ENCODE data around the gene PPP1R9B. TPM values are rescaled to one million over a fixed set of nuclear protein-coding genes. Genes with fewer than 3 reads are reported as not detected.

The PPP1R9B gene
- total and polyA plus RNA-seq, 2 donors, result 16.6 to 29.6 TPM

DNA sequence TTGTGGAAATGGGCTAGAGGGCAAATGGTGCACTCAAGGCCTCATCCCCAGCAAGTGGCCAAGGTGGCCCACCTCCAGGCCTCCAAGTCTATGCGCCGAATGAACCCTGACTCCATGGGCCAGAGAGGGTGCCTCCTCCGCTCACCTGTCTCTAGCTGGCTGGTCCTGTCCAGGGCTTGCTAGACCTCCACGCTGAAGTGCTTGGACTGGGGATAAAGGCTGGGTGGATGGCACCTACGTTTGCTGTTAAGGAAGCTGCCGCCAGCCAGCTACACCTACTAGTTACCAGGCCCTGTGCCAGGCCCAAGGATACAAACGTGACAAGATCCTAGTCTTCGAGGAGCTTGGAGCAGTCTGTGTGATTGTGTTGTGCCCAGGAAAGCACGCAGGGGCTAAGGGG, 14.6 kb upstream of the PPP1R9B start:
- DNase-seq (ENCODE audit: extremely low spot score), result no peak
- no peaks in the 10 kb centered on the region for H3K4me1 ChIP-seq (ENCODE audit: insufficient read depth)
- H3K27ac ChIP-seq (ENCODE audit: low read depth), result no peak overlapping the region
- 82% methylated on average over 9 of the region's 9 CpGs for WGBS
- H3K4me3 ChIP-seq (ENCODE audit: low read depth, low read length), result no peak overlapping the region
- H3K36me3 ChIP-seq (ENCODE audit: insufficient read depth), result no peaks in the 10 kb centered on the region

DNA sequence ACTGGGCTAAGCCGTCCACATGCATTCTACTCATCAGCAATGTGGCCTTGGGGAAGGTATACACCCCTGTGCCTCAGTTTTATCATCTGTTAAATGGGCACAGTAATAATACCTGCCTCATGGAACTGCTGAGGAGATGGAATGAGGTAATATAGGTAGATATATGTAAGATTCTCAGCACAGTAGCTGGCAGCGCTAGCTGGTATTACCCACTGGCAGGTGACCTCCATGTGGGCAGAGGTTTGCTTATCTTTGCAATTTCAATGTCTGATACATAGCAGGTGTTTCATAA, 14.2 kb upstream of the PPP1R9B start:
- Histone ChIP-seq H3K36me3 (ENCODE audit: insufficient read depth) (no peaks in the 10 kb centered on the region), H3K4me1 (ENCODE audit: insufficient read depth) (no peaks in the 10 kb centered on the region), H3K27ac (ENCODE audit: low read depth) (no peak overlapping the region), H3K4me3 (ENCODE audit: low read depth, low read length) (no peak overlapping the region)
- 99% methylated on average over 2 of the region's 2 CpGs for WGBS
- no peak for DNase-seq (ENCODE audit: extremely low spot score)

DNA sequence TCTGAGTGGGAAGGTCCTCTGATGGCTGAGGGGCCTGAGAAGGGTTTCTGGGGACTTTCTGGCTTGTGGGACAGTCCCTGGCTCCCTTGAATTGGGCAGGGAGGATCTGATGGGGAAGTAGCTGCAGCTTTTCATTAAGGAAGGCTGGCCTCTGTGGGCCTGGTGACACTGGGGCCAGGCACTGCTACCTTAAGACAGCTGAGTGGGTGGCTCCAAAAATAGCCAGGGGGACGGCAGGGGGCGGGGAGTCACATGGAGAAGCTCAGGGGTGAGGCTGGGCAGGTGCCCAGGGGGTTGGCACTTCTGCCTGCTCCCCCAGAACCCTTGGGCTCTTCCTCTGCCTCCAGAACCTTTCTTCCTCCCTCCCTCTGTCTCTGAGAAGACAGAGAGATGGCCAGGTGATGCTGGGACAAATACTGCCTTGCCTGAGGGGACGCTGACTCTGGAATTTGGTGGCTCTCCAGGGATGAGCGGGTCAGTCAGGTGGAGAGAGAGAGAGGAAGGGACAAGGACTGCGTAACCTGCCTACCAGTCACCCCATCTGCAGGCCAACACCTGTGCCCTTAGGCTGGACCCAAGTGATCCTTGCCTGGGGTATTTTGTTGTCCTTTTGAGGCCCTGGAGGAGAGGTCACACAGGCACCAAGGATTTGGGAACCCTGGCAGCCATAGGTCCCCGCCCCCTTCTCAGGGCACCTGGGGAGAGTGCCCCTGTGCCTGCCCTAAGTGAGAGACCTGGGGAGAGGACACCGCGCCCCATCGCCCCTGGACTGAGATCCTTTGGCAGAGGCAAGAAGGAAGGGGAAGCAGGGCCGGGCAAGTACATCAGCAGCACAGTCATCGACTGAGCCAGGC, 13.6 kb upstream of the PPP1R9B start:
- Histone ChIP-seq H3K36me3 (ENCODE audit: insufficient read depth) (no peaks in the 10 kb centered on the region), H3K4me1 (ENCODE audit: insufficient read depth) (no peaks in the 10 kb centered on the region), H3K27ac (ENCODE audit: low read depth) (no peak overlapping the region), H3K4me3 (ENCODE audit: low read depth, low read length) (no peak overlapping the region)
- 81% methylated on average over 11 of the region's 11 CpGs for WGBS
- no peak for DNase-seq (ENCODE audit: extremely low spot score)

DNA sequence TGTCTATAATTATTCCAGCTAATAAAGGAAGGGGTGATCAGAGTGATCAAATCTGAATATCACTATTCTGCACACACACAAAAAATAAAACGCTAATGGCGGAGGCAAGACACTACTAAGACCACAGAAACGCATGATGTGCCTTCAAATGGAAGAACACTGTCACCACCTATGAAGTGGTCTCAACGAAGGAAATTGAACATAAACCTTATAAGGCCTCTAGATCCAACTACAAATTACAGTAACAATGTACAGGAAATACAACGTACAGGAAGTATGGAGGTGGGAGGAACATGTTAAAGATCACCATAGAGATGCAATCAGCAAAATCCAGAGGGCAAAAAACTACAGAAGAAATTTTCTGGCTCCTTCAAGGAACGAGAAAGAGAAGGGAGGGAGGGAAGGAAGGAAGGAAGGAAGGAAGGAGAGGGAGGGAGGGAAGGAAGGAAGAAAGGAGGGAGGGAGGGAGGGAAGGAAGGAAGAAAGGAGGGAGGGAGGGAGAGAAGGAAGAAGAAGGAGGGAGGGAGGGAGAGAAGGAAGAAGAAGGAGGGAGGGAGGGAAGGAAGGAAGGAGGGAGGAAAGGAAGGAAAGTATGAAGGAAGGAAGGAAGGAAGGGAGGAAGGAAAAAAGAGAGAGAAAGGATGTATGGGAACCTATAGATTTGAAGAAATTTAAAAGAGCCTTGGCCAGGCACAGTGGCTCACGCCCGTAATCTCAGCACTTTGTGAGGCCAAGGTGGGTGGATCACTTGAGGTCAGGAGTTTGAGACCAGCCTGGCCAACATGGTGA, 12.2 kb upstream of the PPP1R9B start:
- Histone ChIP-seq H3K4me3 (ENCODE audit: low read depth, low read length) (no peak overlapping the region), H3K27ac (ENCODE audit: low read depth) (no peak overlapping the region), H3K4me1 (ENCODE audit: insufficient read depth) (no peaks in the 10 kb centered on the region), H3K36me3 (ENCODE audit: insufficient read depth) (no peaks in the 10 kb centered on the region)
- DNase-seq (ENCODE audit: extremely low spot score), result no peak
- WGBS, result 77% methylated on average over 8 of the region's 8 CpGs

DNA sequence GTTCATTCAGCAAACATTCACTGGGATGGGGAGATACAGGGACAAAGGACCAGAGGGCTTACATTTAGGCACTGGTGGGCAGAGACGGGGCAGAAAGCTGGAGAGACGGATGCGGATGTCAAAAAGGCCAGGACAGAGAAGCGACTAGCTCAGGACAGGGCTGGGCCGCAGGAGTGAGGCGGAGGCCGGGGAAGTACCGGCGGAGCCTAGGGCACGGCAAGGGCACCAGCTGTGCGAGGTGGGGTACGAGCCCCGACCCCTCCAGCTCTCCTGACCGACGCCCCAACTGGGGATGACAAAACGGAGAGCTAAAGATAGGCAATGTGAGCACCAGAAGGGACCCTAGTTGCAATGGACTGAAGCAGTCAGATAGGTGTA, 11.4 kb upstream of the PPP1R9B start:
- Histone ChIP-seq H3K4me3 (ENCODE audit: low read depth, low read length) (no peak overlapping the region), H3K36me3 (ENCODE audit: insufficient read depth) (no peaks in the 10 kb centered on the region), H3K4me1 (ENCODE audit: insufficient read depth) (no peaks in the 10 kb centered on the region), H3K27ac (ENCODE audit: low read depth) (no peak overlapping the region)
- WGBS, result 58% methylated on average over 16 of the region's 16 CpGs
- no peak for DNase-seq (ENCODE audit: extremely low spot score)

DNA sequence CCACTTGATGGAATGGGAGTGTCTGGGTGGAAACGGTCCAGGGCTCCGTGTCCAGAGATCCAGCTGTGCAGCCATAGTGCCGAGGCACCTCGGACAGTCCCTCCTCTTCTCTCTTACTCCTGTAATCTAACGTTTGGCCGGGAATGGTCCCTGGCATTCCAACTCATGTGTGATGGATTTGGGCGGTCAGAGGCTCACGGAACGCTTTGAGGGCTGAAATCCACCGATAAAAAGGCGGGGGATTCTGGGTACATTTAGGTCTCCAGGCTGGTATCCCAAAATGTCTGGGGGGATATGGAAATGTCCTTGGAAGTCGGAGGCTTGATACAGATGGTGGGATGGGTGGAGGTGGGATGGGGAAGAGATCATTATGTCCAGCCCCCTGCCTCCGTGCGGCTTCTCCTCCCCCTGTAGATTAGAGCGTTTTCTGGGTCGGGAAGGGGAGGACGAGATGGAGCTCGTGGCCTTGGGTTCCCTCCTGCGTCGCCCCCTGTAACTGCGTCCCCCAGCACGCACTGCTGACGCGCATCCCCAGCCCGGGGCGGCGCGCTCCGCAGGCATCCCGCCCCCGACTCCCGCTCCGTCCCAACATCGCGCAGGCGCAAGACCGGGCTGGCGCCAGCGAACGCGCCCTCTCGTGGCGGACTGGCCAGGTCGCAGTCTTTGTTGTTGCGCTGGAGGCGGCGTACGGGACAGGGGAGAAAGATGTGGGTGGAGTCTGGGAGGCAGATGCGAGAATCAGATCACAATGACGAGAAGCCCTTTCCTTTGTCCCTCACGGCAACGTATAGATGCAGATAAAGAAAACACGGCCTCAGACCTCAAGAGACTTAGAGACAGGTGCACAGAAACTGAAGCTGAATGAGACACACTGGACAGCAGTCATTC, 10.8 kb upstream of the PPP1R9B start:
- WGBS, result under 1% methylated on average over 53 of the region's 53 CpGs
- Histone ChIP-seq H3K4me3 (ENCODE audit: low read depth, low read length) (peak overlapping the region; percentile 30), H3K4me1 (ENCODE audit: insufficient read depth) (no peaks in the 10 kb centered on the region), H3K27ac (ENCODE audit: low read depth) (peak overlapping the region; percentile 48), H3K36me3 (ENCODE audit: insufficient read depth) (no peaks in the 10 kb centered on the region)
- DNase-seq (ENCODE audit: extremely low spot score), result no peak

DNA sequence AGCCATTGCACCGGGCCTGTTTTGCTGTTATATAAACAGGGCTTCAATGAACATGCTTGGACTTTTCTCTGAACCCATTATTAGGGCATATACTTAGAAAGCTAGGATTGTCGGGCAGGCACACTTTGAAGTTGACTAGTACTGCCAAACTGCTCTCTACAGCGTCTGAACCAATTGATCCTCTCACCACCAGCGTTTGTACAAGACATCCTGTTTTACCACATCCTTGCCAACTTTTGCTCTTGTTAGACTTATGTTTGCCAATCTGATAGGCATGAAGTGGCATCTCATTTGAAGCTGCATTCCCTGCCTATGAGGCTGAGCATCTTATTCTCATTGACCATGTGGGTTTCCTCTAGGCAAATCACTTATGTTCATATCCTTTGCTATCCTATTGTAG, 7.4 kb upstream of the PPP1R9B start:
- Histone ChIP-seq H3K4me1 (ENCODE audit: insufficient read depth) (no peaks in the 10 kb centered on the region), H3K36me3 (ENCODE audit: insufficient read depth) (no peaks in the 10 kb centered on the region), H3K4me3 (ENCODE audit: low read depth, low read length) (no peak overlapping the region), H3K27ac (ENCODE audit: low read depth) (no peak overlapping the region)
- 62% methylated on average over 4 of the region's 4 CpGs for WGBS
- no peak for DNase-seq (ENCODE audit: extremely low spot score)

DNA sequence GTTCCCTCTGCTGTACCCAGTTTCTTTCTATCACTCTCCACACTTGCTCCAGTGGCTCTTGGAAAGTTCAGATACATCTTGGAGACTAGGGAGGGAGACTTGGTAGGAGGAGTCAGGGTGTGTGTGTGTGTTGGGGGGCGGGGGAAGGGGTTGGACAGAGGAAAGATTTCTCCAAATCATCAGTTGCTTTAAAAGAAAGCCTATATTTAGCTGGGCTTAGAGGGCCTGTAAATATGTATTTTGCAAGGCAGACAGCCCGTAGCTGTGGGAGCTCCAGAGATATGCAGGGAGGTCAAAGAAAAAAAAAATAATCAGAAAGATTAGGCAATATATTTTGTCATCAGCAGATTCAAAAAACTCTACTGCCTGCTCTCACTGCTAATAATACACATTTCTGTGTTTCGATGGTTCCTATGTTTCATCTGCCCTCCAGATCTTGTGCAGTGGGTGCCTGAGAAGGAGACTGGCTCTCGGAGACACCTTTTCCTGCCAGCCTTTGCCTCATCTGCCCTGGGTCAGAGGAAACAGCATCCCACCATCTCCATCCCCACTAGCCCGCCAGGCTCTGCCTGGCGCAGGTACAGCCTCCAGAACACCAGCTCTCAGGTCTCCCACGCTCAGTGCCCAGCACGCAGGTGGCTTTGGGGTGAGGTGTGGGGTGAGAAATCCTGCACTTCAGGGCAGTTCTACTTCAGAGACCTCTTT, 4.8 kb upstream of the PPP1R9B start:
- 43% methylated on average over 8 of the region's 8 CpGs for WGBS
- no peak for DNase-seq (ENCODE audit: extremely low spot score)
- peak overlapping the region; percentile 15 for H3K27ac ChIP-seq (ENCODE audit: low read depth)
- H3K4me1 ChIP-seq (ENCODE audit: insufficient read depth), result no peaks in the 10 kb centered on the region
- H3K36me3 ChIP-seq (ENCODE audit: insufficient read depth), result no peaks in the 10 kb centered on the region
- H3K4me3 ChIP-seq (ENCODE audit: low read depth, low read length), result no peak overlapping the region

DNA sequence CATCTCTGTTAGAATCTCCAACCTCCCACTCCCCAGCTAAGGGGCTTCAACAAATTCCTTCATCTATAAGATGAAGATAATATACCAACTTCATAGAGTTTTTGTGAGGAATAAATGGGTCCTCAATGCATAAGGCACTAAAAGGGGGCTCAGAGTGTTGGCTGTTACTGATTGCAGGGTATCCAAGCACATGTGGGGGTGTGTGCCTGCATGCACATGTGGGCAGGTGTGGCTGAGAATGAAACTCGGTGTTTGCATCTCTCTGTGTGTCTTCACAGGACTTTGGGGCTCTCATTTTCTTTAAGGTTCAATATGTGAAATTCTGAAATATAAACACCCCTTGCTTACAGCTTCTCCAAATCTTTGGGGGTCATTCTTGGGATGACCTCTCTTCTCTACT, 4.1 kb upstream of the PPP1R9B start:
- Histone ChIP-seq H3K4me1 (ENCODE audit: insufficient read depth) (no peaks in the 10 kb centered on the region), H3K4me3 (ENCODE audit: low read depth, low read length) (no peak overlapping the region), H3K36me3 (ENCODE audit: insufficient read depth) (no peaks in the 10 kb centered on the region), H3K27ac (ENCODE audit: low read depth) (no peak overlapping the region)
- no peak for DNase-seq (ENCODE audit: extremely low spot score)
- WGBS, result 43% methylated on average over 1 of the region's 1 CpG

DNA sequence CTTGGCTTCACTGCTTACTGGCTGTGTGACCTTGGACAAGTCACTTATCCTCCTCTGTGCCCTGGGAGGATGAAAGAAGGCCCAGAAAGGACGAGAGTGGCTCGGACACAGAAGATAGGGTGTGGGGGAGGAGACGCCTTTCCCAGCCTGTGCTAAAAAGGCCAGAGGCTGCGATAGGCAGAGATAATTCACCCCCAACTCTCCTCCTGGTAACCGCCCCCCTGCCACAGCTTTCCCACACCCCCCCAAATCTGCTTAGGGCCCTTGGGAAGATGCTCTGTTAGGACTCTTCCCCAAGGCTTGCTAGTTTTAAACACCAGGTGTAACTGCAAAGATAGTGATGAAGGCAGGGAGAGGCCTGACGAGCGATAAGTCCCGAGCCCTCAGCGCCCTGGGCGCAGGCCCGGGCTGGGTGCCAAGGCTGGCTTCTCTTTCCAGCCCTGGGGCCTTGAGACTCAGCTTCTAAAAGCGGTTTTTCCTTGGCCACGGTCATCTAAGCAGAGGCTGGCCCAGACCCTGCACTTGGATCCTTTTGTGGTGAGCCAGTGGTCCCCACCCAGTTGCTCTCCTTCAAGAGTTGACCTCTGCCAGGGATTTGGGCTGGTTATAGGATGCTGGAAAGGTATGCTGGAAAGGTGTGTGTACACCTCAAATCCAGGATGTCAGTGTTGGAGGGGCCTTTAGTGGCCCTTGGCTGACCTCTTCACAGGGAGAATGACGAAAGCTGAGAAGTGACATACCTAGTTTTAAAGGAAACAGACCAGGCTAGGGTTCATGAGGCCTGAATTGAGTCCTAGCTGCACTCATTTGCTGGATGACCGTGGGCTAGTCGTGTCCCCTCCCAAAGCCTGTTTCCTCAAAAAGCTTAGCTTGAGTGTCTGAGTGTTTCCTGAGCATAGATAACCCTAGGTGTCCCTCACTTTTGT, 3.4 kb upstream of the PPP1R9B start:
- Histone ChIP-seq H3K4me3 (ENCODE audit: low read depth, low read length) (no peak overlapping the region), H3K27ac (ENCODE audit: low read depth) (peak overlapping the region; percentile 26), H3K4me1 (ENCODE audit: insufficient read depth) (no peaks in the 10 kb centered on the region), H3K36me3 (ENCODE audit: insufficient read depth) (no peaks in the 10 kb centered on the region)
- DNase-seq (ENCODE audit: extremely low spot score), result no peak
- 40% methylated on average over 16 of the region's 16 CpGs for WGBS

DNA sequence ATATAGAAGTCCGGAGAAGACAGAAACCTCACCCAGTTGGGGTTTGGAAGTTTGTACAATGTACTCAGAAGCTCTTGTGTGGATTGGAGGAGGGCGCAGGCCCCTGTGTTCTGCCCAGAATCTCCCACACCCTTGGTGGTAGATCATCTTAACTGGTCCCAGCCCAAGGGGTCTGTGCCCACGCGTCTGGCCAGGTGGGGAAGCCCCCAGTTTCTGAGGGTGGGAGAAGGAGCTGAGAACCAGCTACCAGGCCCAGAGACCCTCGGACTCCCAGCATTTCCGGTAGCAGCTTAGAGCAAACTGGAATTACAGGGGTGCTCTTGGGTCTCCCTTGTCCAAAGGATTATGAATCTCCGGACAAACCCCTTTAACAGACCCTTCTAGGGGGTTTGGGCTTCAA, 2.3 kb upstream of the PPP1R9B start:
- H3K4me1 ChIP-seq (ENCODE audit: insufficient read depth), result no peaks in the 10 kb centered on the region
- peak overlapping the region; percentile 87 for H3K27ac ChIP-seq (ENCODE audit: low read depth)
- 59% methylated on average over 7 of the region's 7 CpGs for WGBS
- H3K36me3 ChIP-seq (ENCODE audit: insufficient read depth), result no peaks in the 10 kb centered on the region
- DNase-seq (ENCODE audit: extremely low spot score), result no peak
- H3K4me3 ChIP-seq (ENCODE audit: low read depth, low read length), result no peak overlapping the region

DNA sequence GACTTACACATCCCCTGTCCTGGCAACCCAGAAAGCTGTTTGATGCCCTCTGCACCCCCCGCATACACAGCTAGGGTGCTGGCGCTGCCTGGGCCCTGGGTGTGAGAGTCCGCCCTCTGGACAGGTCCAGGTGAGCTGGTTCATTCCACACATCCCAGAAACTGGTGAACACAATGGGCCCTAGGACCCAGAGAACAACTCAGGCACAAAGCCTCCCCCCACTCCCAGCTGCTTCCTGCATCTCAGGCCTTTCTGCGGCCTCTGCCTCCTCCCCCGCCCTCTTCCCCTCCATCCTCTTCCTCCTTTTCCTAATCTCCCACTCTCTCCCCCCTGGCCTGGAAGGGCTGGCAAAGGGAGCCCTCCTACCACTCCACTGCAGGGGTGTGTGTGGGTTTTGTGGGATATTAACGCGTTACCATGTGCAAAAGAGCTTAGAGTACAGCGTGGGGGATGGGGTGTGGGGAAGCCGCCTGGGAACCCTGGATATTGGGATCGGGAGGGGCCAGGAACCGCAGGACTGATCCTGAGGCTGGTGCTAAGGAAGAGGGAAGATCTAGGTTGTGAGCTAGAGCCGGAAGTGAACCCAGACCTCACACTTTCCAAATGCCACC, 1.6 kb upstream of the PPP1R9B start:
- DNase-seq (ENCODE audit: extremely low spot score), result peak; percentile 86
- Histone ChIP-seq H3K36me3 (ENCODE audit: insufficient read depth) (no peaks in the 10 kb centered on the region), H3K4me3 (ENCODE audit: low read depth, low read length) (peak overlapping the region; percentile 83), H3K4me1 (ENCODE audit: insufficient read depth) (no peaks in the 10 kb centered on the region), H3K27ac (ENCODE audit: low read depth) (peak overlapping the region; percentile 87)
- WGBS, result under 1% methylated on average over 12 of the region's 12 CpGs

Measured in urinary bladder (tissue), 4 donors.